ENCODE measurements around the gene SUMO3. TPM values are rescaled to one million over a fixed set of nuclear protein-coding genes. Genes with fewer than 3 reads are reported as not detected.

Gene SUMO3
- total and polyA plus RNA-seq, 8 donors: 14.0 to 29.1 (median 21.7) TPM

GRCh38 chr21:44844256-44844655 lies 26.4 kb upstream of the SUMO3 start:
- Histone ChIP-seq H3K27ac (no peak overlapping the region), H3K4me1 (peaks cover 0 to 9% (median 0%) of the 10 kb centered on the region in 3 donors), H3K4me3 (no peak overlapping the region), H3K36me3 (no peaks in the 10 kb centered on the region), H3K9me3 (no peaks in the 10 kb centered on the region), H3K27me3 (no peaks in the 10 kb centered on the region)
- 51 to 64% methylated on average over 16 of the region's 16 CpGs for WGBS, 2 donors
- TF ChIP-seq CTCF (IDR thresholded peaks at IDR 0.05): no peak
- DNase-seq: peak in 2 of 6 donors; percentile 19 to 31
- intact Hi-C loops (cut with DNase I): no loop called here
- no peak for FAIRE-seq
- no peak for ATAC-seq

DNA sequence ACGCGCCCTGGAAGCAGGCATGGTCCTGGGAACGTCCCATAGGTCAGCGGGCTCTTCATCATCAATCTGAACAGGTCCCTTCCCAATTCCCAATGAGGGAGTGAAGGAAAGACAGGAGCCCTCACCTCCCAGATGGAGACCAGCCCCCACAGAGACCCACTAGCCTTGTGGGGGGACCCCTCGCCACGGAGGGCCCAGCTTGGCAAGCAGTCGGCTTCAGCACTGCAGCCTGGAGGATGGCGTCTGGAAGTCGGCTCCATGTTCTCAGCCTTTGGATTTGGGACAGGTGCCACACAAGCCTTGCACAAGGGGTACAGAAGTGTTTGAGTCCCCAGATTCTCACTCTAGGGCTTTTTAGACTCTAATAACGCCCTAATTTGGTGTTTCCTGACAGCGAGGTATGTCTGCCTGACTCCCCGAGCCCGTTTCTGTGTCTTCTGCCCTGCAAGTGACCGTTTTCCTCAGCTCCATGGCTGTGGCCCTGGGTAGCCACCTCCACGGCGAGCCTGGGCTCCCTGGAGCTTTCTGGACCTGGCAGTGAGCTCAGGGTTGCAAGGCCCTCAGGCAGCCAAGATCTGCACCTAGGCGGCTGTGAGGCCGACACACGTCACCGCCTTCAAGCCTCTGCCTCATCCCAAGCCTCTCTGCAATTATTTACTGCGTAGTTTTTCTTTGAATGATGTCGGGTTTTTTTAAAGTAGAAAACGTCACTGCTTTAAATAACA lies 25.0 kb upstream of the SUMO3 start:
- Histone ChIP-seq H3K4me1 (peaks cover 0 to 9% (median 0%) of the 10 kb centered on the region in 3 donors), H3K9me3 (no peaks in the 10 kb centered on the region), H3K4me3 (no peak overlapping the region), H3K27me3 (no peaks in the 10 kb centered on the region), H3K27ac (no peak overlapping the region), H3K36me3 (no peaks in the 10 kb centered on the region)
- intact Hi-C loops (cut with DNase I): no loop called here
- no peak for TF ChIP-seq CTCF (IDR thresholded peaks at IDR 0.05)
- FAIRE-seq (no peak), DNase-seq (peak in 1 of 6 donors; percentile 42), ATAC-seq (no peak)
- WGBS, 2 donors: 65 to 74% methylated on average over 23 of the region's 23 CpGs

GRCh38 chr21:44842087-44842486 lies 24.2 kb upstream of the SUMO3 start:
- peak in 1 of 6 donors; percentile 26 for DNase-seq
- intact Hi-C loops (cut with DNase I): no loop called here
- no peak for TF ChIP-seq CTCF (IDR thresholded peaks at IDR 0.05)

GRCh38 chr21:44840771-44841170 lies 22.9 kb upstream of the SUMO3 start:
- intact Hi-C loops (cut with DNase I): no loop called here
- no peak for ATAC-seq
- DNase-seq: peak in 1 of 6 donors; percentile 45
- Histone ChIP-seq H3K27me3 (no peaks in the 10 kb centered on the region), H3K27ac (no peak overlapping the region), H3K4me1 (peaks cover 0 to 3% (median 0%) of the 10 kb centered on the region in 3 donors), H3K9me3 (no peaks in the 10 kb centered on the region), H3K4me3 (no peak overlapping the region), H3K36me3 (no peaks in the 10 kb centered on the region)
- FAIRE-seq: no peak
- 70 to 73% methylated on average over 11 of the region's 11 CpGs for WGBS, 2 donors
- TF ChIP-seq CTCF (IDR thresholded peaks at IDR 0.05): no peak

More at GRCh38 chr21:44842087-44842486, 24.2 kb upstream of the SUMO3 start:
- H3K4me1 ChIP-seq: peaks cover 0 to 9% (median 0%) of the 10 kb centered on the region in 3 donors
- H3K27me3 ChIP-seq: no peaks in the 10 kb centered on the region
- H3K9me3 ChIP-seq: no peaks in the 10 kb centered on the region
- no peak for ATAC-seq
- no peak overlapping the region for H3K4me3 ChIP-seq
- H3K27ac ChIP-seq: no peak overlapping the region
- no peak for FAIRE-seq
- no peaks in the 10 kb centered on the region for H3K36me3 ChIP-seq
- WGBS, 2 donors: 71 to 77% methylated on average over 10 of the region's 10 CpGs

DNA sequence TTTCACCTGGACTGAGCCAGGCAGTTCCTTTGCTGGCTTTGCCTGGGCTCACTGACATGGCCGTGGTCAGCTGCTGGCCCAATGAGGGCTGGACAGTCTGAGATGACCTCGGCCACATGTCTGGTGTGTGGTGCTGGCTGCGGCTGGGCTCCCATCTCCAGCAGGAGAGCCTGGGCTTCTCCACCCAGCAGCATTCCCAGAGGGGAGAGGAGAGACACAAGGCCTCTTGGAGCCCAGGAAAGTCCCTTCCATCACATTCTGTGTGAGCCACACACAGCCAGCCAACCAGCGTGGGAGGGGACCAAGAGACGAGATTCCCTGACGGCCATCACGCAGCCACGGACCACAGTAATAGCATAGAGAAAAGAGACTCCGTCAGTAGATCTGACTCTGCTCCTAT lies 21.1 kb upstream of the SUMO3 start:
- Histone ChIP-seq H3K9me3 (no peaks in the 10 kb centered on the region), H3K27me3 (no peaks in the 10 kb centered on the region), H3K4me1 (no peaks in the 10 kb centered on the region), H3K27ac (no peak overlapping the region), H3K36me3 (no peaks in the 10 kb centered on the region), H3K4me3 (no peak overlapping the region)
- 84 to 90% methylated on average over 9 of the region's 9 CpGs for WGBS, 2 donors
- DNase-seq: peak in 1 of 6 donors; percentile 31
- FAIRE-seq: no peak
- intact Hi-C loops (cut with DNase I): no loop called here
- no peak for TF ChIP-seq CTCF (IDR thresholded peaks at IDR 0.05)
- ATAC-seq: no peak
